GM19099 (cell line): Measurements from ENCODE around the gene BMPR1A.

Experiments
- POLR2A ChIP-seq: IDR thresholded peaks from 3 replicates; pipeline ENCODE4 v1.6.1; 2011; ENCODE audit warnings: low read depth; ENCODE audit not compliant: insufficient read length; ENCODE audit errors: extremely low read depth

Gene BMPR1A

GRCh38 chr10:86857128-86857721 is 100.8 kb downstream of the BMPR1A start:
- TF ChIP-seq POLR2A = no peak

GRCh38 chr10:86858011-86858410 is 101.6 kb downstream of the BMPR1A start:
- no peak for TF ChIP-seq POLR2A

DNA sequence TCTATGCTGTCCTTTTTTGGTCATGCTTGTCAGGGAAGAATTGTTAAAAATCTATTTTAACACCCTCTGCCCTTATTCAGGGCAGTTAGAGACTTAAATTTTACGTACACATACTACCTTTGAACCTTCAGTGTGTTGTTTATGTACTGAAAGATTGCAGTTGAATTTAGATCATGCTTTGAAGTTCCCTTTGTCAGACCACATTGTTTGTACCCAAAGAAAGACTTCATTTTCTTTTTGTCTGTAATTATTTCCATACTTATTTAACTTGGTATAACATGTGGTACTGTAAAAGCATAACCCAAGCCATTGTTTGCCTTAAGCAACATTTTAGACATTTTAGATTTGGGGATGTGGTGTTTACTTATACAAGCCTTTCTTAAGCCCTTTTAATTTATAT is 104.9 kb downstream of the BMPR1A start:
- no peak for TF ChIP-seq POLR2A

DNA sequence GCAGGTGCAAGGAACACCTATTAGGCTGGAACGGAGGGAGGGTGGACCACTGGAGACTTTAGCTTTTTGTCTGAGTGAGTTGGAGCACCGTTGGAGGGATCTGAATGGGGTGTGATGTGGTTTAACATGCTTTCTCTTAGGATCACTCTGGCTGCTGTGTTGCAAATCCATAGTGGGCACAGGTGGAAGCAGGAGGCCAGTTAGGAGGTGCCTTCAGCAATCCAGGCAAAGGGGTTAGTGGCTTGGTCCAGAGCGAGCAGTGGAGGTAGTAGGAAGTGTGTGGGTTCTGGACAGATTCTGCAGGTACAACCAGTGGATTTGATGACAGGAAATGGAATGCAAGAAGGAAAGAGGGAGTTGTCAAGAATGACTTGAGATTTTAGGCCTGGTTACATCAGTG is 106.0 kb downstream of the BMPR1A start:
- no peak for TF ChIP-seq POLR2A

DNA sequence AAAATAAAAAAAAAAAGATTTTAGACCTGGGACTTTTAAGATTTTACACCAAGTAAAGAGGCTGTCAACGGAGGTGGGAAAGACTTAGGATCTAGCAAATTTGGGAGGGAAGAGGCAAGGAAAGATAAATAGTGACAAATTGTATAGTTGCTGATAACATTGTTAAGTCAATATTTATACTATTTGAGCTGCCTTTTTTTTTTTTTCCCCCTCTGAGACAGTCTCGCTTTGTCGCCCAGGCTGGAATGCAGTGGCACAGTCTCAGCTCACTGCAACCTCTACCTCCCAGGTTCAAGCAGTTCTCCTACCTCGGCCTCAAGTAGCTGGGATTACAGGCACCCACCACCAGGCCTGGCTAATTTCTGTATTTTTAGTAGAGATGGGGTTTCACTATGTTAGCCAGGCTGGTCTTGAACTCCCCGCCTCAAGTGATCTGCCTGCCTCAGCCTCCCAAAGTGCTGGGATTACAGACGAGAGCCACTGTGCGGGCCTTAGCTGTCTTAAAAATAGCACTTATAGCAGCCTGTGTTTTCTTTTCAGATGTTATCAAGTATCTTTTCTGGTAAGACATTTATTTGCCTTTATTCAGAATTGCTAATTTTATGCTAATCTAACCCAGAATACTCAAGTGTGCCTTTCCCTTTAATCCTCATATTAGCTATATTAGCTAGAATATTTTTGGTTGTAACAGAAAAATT is 106.5 kb downstream of the BMPR1A start:
- no peak for TF ChIP-seq POLR2A

DNA sequence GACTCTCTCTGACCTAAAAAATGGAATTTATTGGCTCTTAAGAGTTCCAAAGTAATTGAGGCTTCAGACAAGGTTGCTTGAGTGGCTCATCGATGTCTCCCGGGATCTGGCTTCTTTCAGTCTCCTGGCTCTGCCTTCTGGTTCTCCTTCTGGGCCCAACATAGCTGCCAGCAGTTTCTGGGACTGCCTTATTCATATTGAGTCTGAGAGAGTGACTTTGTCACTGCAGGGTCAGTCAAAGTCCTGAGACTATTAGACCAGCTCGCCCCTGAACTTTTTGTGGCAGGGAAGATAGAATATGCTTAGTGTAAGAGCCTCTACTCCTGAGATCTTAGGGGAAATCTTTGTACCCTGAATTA is 107.0 kb downstream of the BMPR1A start:
- TF ChIP-seq POLR2A = no peak

DNA sequence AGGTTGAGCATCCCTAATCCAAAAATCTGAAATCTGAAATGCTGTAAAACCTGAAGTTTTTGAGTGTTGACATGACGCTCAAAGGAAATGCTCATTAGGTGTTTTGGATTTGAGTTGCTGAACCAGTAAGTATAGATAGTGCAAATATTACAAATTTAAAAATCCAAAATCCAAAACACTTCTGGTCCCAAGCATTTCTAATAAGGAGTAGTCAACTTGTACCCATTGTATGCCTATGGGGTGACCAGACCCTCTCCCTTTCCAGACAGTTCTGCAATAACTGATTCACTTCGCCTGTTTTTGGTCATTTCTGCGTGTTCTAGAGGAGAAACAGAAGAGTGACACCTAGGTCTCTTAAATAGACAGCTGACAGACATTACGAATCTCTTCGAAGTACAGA is 110.7 kb downstream of the BMPR1A start:
- no peak for TF ChIP-seq POLR2A

GRCh38 chr10:86868353-86868752 is 111.9 kb downstream of the BMPR1A start:
- TF ChIP-seq POLR2A = no peak

- TF ChIP-seq POLR2A = no peak
Observed at GRCh38 chr10:86870679-86871078, 114.3 kb downstream of the BMPR1A start.

GRCh38 chr10:86871563-86872183 is 115.3 kb downstream of the BMPR1A start:
- TF ChIP-seq POLR2A = no peak

DNA sequence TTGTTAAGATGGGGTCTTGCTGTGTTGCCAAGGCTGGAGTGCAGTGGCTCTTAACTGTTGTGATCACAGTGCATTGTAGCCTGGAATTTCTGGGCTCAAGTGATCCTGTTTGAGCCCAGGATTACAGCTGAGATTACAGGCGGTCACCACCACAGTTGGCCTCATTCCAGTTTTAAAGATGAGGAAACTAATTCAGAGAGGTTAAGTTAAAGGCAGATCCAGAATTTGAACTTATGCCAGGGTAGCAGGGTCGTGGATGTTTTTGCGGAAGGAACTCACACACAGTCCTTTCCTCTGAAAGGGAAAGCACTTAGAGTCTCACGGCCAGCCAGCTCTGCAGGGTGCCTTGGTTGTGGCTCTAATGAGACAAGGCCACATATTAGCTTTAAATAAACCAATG is 116.3 kb downstream of the BMPR1A start:
- TF ChIP-seq POLR2A = no peak

DNA sequence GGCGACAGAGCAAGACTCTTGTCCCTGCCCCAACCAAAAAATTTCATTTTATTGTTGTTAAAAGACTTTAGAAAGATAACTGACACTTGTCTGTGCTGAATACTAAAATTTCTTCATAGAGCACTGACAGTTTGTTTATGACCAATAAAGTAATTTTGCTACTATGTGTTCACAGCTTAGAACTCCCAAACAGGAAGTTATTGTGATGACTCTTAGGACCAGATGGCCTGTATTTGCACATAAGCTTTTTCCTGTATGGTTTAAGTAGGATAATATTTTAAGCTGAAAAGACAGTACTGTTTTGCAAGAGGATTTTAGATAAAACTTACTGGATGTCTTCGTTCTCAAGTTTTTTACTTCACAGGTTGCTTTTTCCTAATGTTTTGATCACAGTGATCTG is 120.3 kb downstream of the BMPR1A start:
- TF ChIP-seq POLR2A = no peak

- TF ChIP-seq POLR2A = no peak
Observed at GRCh38 chr10:86878983-86879713, 122.7 kb downstream of the BMPR1A start.

DNA sequence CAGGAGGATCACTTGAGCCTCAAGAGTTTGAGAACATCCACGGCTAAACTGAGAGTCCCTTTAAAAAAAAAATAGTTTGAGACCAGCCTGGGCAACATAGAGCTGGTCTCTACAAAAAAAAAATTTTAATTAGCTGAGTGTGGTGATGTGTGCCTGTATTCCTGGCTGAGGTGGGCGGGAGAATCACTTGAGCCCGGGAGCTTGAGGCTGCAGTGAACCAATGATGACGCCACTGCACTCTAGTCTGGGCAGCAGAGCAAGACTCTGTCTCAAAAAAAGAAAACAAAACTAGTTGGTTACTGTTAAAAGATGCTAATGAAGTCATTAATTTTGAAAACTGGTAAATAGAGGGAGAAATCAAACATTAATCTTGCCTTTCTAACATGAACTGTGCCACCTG is 124.6 kb downstream of the BMPR1A start:
- no peak for TF ChIP-seq POLR2A

GRCh38 chr10:86888585-86889381 is 132.4 kb downstream of the BMPR1A start:
- no peak for TF ChIP-seq POLR2A
